ENCODE data around the gene SFMBT2.
A peak's percentile ranks its signal among the peaks of the same experiment; 100 is the strongest.

Gene SFMBT2

GRCh38 chr10:7425691-7426090 is 14.9 kb upstream of the SFMBT2 start:
- DNase-seq (ENCODE audit: low spot score), result no peak

- no peak for DNase-seq (ENCODE audit: low spot score)
Measured at GRCh38 chr10:7424919-7425318, 14.1 kb upstream of the SFMBT2 start.

GRCh38 chr10:7424315-7424714 is 13.5 kb upstream of the SFMBT2 start:
- no peak for DNase-seq (ENCODE audit: low spot score)

- no peak for DNase-seq (ENCODE audit: low spot score)
Measured at GRCh38 chr10:7423521-7423920, 12.7 kb upstream of the SFMBT2 start.

DNA sequence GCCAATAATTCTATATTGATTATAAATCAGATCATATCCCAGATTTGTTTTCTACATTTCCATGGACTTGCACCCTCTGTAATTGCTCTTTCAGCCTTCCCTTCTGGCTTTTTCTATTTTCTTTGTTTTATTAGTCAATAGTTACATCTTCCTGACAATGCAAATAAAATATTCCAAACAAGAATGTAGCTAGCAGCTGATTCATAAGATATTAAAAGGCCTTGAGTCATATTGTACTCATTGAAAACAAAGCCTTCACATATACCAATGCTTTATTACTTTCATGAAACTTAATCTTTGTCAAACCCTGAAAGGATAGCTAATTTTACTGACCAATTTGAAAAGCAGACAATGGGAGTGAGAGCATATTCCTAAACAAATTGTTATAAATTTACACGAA is 10.7 kb upstream of the SFMBT2 start:
- no peak for DNase-seq (ENCODE audit: low spot score)

- no peak for DNase-seq (ENCODE audit: low spot score)
Measured at GRCh38 chr10:7419998-7420397, 9.2 kb upstream of the SFMBT2 start.

DNA sequence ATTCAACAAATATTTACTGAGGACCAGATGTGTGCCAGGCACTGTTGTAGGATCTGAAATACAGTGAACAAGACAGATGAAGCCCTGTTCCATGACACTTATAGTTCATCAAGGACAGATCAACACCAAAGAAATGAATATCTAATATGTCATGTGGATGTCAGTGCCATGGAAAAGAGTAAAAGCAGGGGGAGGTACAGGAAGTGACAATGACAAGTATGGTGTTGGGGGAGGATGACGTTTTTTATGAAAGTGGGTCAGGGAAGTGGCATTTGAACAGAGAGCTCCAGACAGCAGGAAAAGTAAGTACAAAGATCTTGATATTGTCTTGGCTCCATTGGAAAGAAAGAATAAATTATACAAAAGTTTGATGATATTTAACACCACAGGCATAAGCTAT is 7.0 kb upstream of the SFMBT2 start:
- DNase-seq (ENCODE audit: low spot score), result no peak

DNA sequence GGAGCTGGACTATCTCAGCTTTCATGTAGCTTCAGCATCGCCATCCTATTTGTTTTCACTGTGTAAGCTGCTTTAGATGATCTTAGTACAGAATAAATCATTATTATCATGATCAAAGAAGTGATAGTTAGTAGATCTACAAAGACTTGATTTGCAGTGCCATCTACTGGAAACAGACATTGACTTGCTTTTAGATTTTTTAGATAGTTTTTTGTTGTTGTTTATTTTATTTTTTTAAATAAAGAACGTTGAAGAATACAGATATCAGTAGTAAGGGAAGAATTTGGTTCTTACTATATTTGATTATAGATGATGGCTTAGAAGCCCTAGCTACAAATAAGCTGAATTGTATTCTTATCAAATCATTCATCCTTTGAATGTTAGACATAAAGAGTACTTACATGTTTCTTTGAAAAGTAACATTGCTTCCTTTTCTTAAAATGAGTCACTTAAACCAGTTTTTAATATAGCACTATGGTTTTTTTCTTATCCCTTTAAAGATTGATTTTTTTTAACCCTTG is 6.3 kb upstream of the SFMBT2 start:
- peak; percentile 73 for DNase-seq (ENCODE audit: low spot score)

GRCh38 chr10:7414766-7415165 is 3.9 kb upstream of the SFMBT2 start:
- DNase-seq (ENCODE audit: low spot score), result no peak

DNA sequence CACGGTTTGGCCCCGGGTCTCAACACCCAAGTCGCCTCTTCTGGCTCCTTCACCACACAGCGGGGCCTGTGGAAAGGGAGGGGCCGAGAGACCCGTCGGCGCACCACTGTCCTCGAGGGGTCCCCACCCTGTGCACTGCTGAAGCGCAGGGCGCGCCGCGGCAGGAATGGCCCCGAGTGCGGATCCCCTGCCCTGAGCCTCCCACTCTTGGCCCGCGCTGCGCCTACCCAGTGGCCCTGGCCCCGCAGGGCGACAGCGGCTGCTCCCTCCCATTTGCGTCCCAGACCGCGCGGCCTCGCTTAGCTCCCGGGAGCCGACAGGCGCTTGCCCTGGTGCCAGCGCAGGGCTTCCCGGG is 2.1 kb upstream of the SFMBT2 start:
- DNase-seq (ENCODE audit: low spot score), result no peak

DNA sequence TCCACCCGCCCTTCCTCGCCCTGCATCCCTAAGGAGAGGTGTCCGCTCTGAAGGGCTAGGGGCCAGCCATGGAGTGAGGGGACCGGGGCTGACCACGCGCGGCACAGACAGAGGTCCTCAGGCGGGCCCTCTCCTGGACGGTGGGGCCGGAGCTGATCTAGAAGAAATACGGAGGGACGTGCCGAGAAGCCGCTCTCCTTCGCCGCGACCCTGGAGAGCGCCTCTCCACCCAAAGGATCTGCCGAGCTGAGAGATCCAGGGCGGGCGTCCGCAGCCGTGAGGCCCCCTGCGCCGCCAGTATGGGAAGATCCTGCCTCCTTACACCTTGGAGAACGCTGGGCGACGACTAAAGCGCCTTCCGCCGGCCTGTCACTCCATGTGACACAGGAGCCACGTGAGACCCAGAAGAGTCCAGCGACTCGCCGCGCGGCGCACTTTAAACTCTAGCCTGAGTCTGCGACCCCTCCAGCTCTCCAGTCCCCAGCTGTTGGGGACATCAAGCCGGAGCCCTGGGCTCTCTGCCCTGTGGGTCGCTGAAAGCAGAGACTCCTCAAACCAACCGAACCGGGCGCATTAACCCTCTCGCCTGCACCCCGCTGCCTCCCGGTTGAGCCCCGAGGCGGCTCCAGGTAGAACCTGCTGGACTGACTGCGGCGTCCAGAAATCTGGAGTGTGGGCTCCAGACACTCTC is 1.5 kb upstream of the SFMBT2 start:
- no peak for DNase-seq (ENCODE audit: low spot score)

GRCh38 chr10:7411671-7412128 is 866 bp upstream of the SFMBT2 start:
- no peak for DNase-seq (ENCODE audit: low spot score)

GRCh38 chr10:7410301-7410861 is 453 bp downstream of the SFMBT2 start:
- DNase-seq (ENCODE audit: low spot score), result no peak

DNA sequence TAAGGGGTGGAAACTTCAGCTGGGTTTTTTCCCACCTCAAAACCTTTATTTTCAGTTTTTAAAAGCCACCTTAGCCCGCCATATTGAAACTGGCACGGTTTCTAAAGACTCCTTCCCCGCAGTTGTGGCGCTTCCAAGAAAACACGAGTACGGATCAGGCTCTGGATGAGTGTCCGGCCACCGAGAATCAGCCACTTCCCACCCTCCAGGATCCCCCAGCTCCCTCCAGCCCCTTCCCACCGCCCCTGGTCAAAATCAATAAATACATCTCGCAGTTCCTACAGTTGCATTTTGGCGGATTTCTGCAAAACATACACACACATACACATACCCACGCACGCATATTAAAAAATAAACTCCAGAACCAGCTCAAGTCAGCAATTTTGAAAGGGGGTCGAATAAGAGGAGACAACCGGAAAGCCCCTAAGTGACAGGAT is 1.1 kb downstream of the SFMBT2 start:
- DNase-seq (ENCODE audit: low spot score), result no peak

DNA sequence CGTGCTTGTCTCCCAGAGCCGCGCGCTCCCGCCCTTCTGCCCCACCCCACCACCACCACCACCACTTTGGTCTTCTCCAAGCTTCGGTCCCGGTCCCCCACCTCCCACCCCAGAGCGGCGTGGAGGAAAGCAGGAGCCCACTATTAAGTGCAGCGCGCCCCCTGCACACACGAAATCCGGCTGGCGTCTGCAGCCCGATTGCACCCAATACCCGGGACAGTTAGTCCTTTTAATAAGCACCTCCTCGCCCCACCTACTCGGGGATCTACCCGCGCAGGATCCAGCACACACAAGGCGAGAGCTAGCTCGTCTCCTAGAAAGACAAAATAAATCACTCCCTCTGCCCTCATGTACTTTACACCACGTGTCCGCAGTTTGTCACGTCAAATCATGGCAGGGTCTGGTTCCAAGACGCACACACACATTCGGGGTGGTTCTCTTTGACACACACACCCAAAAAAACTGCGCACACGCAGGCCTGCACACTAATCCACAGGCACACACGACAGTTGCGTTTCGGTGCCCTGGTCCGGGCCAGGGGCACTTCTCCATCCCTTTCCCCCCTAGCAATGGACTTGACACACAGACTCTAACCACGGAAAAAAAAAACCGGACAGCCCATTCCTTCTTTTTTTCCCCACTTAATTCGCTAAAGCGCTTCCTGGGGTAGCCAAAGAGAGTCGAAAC is 1.6 kb downstream of the SFMBT2 start:
- no peak for DNase-seq (ENCODE audit: low spot score)

DNA sequence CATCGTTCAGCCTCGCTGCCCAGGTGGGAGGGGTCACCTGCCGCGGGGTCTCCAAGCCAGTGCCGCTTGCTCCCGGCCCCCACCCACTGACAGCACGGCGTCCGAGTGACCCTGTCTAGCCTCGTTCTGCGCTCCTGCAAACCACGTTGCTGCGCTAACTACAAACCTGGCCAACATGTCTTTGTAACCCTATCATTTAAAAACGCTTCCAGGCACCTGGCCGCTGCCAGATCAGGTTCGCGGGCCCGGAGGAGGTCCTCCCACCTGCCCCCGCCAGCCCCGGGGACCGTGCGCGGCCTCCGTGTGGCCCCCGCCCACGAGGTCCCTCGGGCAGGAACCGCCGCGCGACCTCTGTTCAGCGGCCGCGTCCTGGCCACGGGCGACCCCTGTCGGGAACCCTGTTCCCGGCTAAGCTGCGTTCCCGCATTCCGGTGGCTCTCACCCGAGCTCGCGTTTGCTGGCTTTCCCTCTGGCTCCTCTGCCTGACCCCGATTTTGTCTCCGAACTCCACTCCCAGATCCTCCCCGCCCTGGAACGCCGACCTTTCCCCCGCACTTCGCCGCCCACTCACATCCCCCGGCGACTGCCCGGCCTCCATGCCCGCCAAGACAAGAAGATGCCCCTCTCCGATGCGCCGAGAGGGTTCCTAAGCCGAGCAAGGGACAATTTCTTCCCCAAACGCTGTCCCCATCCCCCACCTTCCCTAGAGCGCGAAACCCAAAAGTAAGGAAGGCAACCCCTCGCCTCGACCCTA is 2.4 kb downstream of the SFMBT2 start:
- DNase-seq (ENCODE audit: low spot score), result no peak

DNA sequence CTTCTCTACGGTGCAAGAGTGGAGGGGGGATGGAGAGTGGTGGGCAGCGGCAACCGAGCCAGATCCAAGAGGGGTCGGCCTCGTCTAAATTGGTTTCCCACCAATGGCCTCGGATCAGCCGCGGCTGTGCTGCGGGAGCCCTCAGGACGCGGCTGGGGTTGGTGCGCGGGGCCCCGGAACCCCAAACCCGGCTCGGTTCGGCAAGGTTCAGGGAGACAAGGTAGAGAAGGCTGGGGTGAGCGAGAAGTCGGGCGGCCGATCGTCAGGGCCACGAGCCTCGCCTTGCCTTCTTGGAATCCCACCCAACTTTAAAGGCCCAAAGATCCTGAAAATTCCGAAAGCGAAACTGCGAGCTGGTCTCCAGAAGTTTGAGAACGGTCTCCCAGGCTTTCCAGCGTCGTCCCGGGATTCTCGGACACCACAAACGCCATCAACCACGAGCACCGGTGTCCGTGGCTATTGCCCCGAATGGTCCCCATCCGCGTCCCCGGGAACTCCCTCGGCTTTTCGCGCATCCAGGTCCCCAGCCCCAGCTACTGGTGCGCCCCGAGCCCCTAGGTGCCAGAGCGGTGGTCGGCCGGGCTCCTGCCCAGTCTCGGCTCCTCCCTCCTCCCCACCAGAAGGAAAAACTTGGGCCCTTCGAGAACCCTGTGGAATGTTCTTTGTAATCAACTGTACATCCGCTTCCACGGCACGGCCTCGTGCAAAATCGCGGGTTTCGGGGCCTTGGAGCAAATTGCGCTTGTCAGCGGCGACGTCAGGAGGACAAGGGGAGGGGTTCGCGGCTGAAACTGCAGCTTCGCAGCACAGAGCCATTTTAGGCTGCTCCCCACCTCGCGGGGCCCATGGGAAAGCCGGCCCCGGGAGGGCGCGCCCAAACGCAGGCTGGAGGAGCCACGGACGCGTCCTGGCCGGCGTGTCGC is 3.2 kb downstream of the SFMBT2 start:
- DNase-seq (ENCODE audit: low spot score), result no peak

DNA sequence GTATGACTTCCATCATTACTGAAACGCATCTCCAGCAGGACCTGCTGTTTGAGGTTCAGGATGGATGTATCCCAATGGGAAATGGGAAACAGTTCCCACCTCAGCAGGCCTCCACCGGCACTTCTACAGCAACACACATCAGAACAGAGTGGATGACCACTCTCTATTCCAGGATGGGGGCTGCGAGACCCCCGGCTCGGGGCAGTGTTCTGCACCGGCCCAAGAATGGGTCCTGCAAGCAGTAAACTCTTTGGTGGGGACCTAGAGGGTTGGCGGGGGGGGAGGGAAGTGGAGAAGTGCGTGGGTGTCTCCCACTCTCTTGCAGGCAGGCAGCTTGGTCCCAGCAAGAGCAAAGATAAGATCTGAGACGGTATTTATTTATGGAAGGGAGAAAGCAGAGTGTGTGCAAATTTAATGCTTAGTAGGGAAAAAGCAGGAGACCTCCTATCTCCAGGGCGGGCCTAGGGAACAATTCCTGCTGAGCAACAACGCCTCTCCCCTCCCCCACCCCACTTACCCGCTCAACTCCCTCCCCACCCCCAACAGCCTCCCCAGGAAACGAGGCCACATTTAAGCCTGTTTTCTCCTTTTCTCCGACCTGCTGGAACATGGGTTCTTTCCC is 4.0 kb downstream of the SFMBT2 start:
- DNase-seq (ENCODE audit: low spot score), result no peak

GRCh38 chr10:7405637-7406036 is 5.2 kb downstream of the SFMBT2 start:
- no peak for DNase-seq (ENCODE audit: low spot score)

GRCh38 chr10:7403620-7404019 is 7.2 kb downstream of the SFMBT2 start:
- no peak for DNase-seq (ENCODE audit: low spot score)

DNA sequence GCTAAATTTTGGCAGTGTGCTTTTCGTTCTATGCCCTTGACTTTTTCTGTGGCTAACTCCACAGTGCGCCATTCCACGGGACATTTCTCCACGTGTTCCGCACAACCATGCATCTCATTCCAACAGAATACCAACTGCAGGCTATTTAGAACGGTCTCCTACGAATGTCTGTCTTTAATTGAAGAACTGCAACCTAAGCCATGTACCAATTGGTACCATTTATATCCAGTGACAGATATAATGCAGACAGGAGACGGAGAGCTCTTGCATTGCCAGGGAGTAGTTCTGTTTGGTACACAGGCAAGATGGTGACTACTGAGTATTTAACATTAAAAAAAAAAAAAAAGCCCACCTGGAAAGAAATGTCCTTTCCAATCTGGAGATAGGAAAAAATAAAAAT is 9.1 kb downstream of the SFMBT2 start:
- DNase-seq (ENCODE audit: low spot score), result no peak

Data from RKO (cell line).